DMS153 (cell line): Measurements from ENCODE around the gene KRTAP13-4.

Source experiments
- DNase-seq: peaks from one replicate; lab custom pipeline; 2025; lab: John Stamatoyannopoulos, UW

Gene KRTAP13-4, protein sequence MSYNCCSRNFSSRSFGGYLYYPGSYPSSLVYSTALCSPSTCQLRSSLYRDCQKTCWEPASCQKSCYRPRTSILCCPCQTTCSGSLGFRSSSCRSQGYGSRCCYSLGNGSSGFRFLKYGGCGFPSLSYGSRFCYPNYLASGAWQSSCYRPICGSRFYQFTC

DNA sequence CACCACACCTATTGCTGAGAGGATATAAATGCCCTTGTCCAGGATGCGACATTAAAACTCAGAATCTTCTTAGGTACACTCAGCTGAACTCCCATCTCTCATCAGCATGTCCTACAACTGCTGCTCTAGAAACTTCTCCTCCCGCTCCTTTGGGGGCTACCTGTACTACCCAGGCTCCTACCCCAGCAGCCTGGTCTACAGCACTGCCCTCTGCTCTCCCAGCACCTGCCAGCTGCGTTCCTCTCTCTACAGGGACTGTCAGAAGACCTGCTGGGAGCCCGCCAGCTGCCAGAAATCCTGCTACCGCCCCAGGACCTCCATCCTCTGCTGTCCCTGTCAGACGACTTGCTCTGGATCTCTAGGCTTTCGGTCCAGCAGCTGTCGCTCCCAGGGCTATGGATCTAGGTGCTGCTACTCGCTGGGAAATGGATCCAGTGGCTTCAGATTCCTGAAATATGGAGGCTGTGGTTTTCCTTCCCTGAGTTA lies at the start of gene KRTAP13-4:
TSS of gene KRTAP13-4 (plus strand) at position 51 of the 486 bp plus-strand sequence. CDS start at position 107, 56 bp downstream.
- DNase-seq = no peak

DNA sequence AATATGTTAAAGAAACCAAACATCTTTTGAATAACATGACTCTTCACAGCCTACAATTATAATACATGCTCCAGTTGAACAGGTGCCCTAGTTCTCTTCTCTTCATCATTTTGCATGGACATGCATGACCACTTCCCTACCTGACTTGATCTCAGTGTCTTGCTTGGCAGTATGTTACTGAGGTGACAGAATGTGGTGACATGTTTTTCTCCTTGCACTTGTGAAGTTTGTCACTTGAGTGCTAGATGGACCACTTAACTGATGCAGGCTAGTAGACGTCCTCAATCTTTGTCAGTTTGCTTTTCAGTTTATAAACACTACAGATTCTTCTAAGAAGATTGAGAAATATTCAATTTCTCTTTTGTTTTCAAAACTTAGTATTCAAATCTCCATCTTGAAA lies 47.8 kb upstream of the KRTAP13-4 start:
- no peak for DNase-seq

DNA sequence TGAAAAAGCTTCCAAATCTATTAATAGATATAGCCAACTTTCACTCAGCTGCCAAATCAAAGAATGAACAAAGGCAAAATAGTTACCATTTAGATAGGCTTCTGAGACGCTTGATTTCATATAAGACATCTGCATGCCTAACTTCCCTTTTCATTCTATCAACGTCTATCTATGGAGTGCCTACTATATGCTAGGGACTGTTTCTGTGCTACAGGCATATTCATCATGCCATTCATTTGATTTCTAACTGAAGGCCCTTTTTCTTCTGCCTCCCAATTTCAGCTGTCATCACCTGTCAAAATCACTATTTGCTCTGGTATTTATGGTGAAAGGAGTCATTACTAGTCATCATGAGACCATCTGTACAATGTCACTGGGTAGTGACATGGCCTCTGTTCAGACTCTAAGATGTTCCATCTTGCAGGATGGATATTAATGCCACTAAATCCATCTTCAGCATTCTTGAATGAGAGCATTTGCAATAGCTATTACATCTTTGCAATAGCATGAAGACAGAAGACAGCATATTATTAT lies 38.5 kb upstream of the KRTAP13-4 start:
- no peak for DNase-seq

DNA sequence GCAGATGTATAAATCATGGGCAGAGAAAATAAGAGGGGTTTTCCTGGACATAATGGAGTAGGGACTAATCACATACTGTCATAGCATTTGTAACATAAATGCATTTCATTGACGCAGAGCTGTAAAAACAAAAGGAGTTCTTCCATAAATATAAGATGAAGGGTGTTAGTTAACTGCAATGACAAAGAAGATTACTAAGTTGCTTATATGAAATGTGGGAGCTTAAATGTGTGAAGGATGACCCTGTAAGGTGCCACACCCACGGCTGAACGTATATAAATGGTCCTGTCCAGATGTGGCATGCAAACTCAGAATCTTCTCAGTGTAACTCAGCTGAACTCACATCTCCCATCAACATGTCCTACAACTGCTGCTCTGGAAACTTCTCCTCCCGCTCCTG lies 34.3 kb upstream of the KRTAP13-4 start, which contains the start of gene KRTAP13-1:
TSS of gene KRTAP13-1 (plus strand) at position 301 of the 400 bp plus-strand sequence. CDS start at position 357, 56 bp downstream.
- DNase-seq = no peak

DNA sequence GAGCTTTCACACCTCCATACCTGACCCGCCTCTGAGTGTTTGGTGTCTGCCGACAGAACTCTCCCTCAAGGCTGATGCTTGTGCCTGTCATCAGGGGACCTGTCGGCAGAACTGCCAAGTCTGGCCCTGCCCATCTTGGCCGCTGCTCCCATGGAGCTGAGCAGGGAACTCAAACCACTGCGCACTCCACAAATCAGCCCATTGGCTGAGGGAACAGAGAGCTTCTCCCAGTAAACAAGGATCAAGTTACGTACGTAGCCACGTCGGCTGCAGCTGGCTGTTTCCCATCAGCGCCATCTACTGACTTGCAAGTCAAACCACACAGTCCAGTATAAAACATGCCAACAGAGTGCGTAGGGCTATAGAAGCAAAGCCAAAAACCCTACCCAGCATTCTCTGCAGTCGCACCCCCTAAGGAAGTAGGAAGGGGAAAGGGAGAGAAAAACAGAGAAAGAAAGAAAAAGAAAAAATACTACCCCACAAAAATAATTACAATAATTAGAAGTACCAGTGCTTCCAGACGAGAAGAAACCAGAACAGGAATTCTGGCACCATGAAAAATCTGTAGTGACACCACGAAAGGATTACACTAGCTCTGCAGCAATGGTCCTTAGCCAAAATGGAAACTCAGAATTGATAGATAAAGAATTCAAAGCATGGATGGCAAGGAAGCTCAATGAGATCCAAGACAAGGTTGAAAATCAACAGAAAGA lies 21.1 kb upstream of the KRTAP13-4 start:
- peak; percentile 85 for DNase-seq

DNA sequence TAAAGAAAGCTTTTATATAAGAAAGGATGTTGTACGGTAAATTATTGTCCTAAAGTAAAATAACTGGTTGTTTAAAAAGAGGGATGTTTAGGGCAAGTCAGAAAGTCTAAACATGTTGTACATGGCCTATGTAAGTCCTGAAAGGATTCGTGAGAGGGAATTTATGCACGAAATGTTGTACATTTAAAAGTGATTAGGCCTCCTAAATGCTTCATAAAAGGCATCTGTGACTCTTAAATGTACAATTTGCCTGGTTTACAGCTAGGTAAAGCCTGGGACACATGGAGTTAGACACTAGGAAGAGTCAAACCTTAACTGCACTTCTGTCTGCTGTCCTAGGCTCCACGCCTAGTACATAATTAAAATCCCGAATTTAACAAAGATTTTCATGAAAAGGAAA lies 14.0 kb upstream of the KRTAP13-4 start:
- no peak for DNase-seq

DNA sequence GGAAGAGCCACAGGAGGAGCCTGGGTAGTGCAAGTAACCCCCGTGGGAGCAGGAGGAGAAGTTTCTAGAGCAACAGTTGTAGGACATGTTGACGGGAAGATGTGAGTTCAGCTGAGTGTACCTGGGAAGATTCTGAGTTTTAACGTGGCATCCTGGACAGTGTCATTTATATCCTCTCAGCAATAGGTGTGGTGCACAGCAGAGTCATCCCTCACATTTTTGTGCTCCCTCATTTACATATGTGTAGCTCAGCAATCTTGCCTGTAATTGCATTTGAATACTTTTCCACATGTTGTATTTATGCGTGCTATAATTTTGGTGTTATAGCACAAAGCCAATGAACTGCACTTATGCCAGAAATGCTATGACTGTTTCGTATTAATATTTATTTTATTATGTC lies 4.2 kb upstream of the KRTAP13-4 start, which contains the start of gene KRTAP13-3:
TSS of gene KRTAP13-3 (minus strand) at position 101 of the 400 bp plus-strand sequence. CDS start at position 87, 14 bp downstream.
- no peak for DNase-seq

DNA sequence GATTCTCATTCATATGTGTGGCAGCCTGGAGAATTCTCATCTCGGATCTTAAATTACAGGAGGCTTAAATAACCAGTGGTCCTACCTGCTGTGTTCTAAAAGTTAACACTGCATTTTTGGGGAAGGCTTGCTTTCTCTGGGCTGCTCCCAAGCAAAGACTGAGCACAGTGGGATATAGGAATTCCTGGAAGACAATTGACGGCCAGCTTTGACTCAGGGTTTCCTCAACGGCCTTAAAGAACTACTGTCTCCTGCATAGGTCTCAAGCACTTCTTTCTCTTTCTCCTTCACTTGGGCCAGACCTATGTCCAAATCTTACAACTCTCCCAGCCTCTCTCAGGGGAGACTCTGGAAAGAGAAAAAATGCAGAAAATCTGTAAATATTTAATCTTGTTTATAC lies 3.3 kb upstream of the KRTAP13-4 start:
- DNase-seq = no peak

DNA sequence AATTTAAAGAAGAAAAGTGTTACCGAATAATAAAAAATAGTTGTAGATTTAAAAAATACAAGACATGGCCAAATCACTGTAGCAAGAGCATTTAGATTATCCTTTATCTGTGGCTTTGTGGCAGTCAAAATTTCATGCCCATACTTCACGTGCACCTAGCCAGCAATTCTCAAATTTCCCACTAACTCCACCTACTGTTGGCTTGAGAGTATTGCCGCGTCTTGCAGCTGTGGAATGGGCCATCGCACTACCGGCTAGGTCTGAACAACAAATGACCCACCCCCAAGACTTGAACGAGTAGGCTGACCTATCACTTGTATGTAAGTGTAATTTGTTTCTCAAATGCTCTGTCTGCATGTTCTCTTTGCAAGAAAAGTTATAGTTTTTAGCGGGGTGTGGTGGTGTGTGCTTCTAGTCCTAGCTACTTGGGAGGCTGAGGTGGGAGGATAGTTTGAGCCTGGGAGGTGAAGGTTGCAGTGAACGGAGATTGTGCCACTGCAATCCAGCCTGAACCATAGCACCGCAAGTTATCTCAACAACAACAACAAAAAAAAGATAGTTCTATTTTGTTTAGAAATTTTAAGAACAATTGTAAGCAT lies 4.1 kb downstream of the KRTAP13-4 start:
- DNase-seq = no peak

DNA sequence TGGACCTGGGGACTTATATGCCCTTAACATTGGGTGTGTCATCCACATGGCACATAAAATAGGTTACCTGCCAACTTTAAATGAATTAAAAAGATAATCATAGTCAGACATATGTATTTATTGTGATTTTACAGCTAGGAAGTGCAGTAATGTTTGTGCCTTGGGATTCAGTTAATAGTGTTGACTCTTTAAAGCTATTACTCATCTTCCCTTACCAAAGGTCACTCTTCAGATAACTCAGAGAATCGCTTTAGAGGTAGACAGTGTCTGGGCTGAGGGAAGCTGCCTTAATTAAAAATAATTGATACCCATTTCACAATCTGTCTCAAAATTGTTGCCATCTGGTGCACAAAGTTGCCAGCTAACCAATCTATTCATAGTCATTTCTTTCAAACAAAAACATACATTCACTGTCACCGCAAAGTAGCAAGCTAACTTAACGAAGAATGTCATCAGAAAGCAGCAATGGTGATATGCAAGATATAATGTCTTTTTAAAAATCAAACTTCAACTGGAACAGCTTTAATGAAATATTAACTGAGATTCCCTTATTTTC lies 7.1 kb downstream of the KRTAP13-4 start:
- no peak for DNase-seq

DNA sequence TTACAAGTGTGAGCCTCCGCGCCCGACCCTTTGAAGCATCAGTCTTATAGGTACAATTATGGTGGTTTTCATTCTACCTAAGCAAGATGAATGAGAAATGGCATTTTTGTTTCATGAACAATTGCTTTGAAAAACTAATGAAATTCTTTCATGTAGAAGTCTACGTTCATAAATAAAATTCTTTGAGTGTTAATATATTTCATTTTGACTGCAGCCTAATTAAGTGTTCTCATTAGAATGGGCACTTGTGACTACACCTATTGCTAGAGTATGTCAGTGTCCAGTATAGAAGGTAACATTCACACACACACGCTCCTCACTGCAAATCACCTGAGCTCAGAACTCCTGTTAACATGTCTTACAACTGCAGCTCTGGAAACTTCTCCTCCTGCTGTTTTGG lies 10.0 kb downstream of the KRTAP13-4 start, which contains the start of gene KRTAP15-1:
TSS of gene KRTAP15-1 (plus strand) at position 301 of the 400 bp plus-strand sequence. CDS start at position 354, 53 bp downstream.
- DNase-seq = no peak

DNA sequence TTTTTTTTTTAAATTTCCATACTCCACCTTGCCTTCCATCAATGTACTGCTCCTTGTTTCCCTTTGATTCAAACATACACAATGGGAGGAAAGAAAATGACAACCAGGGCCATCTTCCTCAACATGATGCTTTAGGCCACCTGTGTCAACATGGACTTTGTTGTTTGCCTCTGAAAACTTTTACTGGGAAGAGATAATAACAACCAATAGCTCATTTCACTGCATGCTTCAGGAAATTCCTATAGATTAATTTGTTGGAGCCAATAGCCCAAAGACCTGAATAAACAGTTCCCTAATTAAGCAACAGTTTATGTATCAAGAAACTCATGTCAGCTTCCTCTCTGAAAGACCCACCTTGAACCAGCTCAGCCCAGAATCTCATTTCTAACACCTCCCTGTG lies 13.2 kb downstream of the KRTAP13-4 start:
- no peak for DNase-seq

DNA sequence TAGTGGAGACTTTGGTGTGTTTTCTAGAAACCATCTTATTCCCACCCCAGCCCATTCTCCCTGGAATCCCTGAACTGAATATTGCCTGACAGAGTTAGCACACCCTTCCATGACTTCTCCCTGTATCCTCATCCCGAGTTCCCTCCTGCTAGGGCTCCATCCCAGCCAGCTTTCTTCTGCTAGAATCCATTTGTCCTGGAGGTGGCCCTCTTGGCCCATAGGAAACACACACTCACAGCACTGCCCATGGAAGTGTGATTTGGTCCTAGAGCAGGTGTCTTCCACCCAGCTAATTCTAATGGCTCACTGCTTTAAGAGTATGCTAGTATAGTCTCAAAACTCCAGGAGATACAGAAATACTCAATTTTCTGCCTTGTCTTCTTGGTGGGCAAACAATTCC lies 14.2 kb downstream of the KRTAP13-4 start:
- DNase-seq = no peak

DNA sequence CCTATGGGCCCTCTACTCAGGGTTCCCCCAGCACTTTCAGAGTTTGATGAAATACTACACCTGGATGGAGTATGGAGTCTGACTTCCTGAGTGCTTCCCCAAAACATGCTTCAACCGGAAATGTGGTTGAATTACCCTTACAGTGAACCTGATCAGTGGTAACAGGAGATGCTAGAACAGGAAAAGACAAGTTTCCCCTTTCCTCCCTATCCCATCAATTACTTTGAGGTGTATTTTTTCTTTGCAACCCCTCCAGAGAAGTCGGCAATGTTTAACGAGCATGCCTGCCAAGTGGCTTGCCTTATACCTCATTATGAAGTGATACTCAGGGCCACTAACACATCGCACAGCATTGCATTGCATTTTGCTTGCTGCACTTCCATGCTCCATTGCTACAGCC lies 17.0 kb downstream of the KRTAP13-4 start:
- no peak for DNase-seq

DNA sequence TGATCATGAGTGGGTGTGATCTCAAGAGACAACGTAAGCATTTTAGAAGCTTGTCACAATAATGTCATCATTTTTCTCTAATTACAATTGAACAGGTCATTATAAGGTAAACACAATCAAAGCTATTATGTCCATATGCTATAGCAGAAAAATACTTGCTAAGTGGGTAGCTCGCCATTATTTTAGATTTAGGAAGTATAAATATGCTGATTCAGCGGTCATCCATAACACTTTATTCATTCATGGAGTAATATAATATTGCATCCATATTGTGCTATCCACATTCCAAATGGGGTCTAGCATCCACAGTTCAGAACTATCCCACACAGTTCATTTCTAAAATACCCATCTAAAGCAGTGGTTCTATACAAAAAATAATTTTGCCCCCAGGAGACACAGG lies 18.5 kb downstream of the KRTAP13-4 start:
- DNase-seq = no peak

DNA sequence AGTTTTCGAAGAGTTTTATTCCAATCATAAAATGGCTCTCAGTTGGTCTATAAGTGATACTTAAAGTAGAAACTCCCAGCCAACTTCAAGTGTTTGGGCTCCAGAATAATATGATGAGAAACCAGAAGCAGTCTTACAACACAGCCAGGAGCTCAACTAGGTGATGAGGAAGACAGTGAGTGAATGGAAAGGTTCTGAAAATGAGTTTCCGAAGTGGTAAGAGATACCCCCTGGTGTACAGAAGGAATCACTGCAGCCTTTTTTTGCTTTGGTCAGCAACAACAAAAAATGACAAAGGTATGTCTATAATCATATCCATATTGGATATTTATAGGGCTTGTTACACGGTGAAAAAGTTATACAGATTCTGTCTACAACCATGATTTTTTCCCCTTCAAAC lies 33.7 kb downstream of the KRTAP13-4 start:
- DNase-seq = no peak

DNA sequence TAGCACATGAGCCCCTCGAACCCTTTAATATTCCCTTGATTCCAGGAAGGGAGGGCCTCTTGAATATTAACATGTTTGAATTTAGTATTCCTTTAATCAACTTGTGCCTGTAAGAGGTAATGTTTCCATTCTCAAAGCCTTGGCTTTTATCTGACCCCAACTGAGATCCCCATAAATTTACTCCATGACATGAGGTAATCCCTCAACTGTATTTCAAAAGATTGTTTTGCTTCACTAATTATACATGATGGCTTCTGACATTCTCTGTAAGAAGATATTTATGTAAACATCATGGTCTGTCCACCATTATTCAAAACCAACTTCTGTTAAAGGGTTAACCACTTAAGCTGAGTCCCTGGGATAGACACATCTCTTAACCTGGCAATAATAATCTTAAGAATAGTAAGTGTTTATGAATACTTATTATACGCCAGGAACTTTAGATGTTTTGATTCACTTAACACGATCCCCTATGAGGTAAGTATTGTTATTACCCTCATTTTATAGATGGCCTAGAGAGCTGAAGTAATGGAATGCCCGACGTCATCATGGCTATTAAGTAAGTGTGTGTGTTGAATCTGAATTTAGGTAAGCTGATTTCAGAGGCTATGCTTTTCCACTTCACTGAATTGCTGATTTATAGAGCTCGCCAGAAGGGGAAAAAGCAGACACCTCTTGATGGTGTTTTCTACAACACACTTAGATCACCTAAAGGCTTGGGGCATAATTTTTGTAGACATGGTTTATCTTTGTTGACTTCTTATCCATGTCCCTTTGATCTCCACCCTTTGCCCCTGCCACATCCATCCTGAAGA lies 39.1 kb downstream of the KRTAP13-4 start:
- DNase-seq = no peak

DNA sequence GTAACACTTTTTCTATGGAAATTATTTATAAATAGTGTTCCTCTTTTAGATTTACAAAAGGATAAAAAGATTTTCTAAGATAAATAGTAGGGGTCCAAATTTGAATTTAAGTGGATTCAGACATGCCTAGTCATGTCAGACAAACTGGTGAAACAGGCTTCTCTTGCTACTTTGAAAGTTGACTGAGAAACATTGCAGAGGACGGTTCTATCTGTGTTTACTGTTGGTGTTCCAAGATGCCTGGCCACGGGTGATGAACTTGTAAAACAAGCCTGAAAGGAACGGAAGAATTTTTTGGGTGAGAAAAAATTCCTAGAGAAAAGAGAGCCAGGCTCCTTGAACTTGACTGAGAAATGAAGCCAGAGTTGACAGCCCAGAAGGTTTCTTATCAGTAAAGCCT lies 48.0 kb downstream of the KRTAP13-4 start:
- no peak for DNase-seq

DNA sequence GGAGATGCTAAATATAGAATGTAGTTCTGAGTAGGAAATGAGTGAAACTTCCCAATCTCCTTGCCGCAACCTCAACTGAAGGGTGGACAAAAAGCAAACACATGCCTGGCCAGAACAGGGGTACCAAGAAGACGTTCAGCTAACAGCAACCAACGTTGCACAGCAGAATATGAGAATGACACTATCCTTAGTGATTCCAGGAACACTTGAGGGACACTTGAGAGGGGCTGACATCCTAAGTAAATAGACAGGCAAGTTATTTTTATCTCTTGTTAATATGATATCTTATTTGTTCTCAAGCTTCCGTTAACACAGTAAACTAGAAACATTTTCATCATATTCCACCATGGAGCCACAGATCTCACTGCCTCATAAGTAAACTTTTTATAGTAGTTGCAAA lies 49.2 kb downstream of the KRTAP13-4 start:
- no peak for DNase-seq

DNA sequence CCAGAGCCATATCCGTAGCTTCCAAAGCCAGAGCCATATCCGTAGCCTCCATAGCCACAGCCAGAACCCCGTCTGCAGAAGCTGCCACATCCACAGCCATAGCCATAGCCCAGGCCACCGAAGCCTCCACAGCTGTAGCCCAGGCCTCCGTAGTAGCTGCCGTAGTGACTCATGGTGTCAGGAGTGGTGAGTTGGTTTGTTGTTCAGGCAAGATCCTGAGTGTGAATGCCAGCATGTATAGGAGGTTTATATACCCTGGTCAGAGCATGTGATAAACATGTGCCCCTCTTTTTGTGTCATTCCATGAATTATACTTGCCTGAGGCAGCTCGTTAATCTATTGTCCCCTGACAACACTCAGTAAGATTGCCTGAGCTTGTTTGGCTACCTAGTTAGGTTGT lies 50.1 kb downstream of the KRTAP13-4 start, which contains the start of gene KRTAP19-1:
TSS of gene KRTAP19-1 (minus strand) at position 223 of the 400 bp plus-strand sequence. CDS start at position 173, 50 bp downstream.
- no peak for DNase-seq
